NCI-H460 (cell line): ENCODE data around the gene TBCE. TPM values are rescaled to one million over a fixed set of nuclear protein-coding genes. Genes with fewer than 3 reads are reported as not detected.
"Not testable (repeated sequence)": the region's sequence is repeated elsewhere in the genome, so short reads cannot be mapped to it uniquely, and the experiment has no call there.

Source experiments
- DNase-seq: peaks from one replicate; pipeline ENCODE4 v3.0.0-alpha.2; 2016; ENCODE audit warnings: low read depth; ENCODE audit errors: extremely low read depth
- total RNA-seq: library from RNA; depleted of rRNA; stranded (reverse); fragments of >200 nt; shearing (Covaris generic); gene quantifications from 2 replicates; pipeline ENCODE4 v1.2.3, GENCODE V29; 2014

Gene TBCE
- total RNA-seq, 1 experiment from 2014 or later, result 73.3 TPM

DNA sequence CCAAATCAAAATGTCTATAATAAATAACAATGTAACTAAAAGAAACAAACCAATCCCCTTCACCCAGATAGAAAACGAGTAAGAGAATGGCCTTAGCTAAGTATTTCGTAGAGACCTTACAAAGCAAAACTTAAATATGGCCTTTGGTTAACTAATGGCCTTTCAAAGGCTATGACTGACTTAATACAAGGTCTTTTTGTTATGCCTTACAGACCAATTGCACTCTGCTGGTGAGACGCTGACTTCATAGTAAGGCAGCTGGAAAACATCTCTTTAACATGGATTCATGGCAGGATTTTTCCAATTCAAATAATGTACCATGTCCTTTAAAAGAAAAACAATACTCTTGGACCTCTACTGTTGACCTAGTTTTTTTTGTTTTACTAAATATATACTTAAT lies 15.8 kb upstream of the TBCE start:
- no peak for DNase-seq

GRCh38 chr1:235351898-235352297 lies 15.3 kb upstream of the TBCE start:
- no peak for DNase-seq

DNA sequence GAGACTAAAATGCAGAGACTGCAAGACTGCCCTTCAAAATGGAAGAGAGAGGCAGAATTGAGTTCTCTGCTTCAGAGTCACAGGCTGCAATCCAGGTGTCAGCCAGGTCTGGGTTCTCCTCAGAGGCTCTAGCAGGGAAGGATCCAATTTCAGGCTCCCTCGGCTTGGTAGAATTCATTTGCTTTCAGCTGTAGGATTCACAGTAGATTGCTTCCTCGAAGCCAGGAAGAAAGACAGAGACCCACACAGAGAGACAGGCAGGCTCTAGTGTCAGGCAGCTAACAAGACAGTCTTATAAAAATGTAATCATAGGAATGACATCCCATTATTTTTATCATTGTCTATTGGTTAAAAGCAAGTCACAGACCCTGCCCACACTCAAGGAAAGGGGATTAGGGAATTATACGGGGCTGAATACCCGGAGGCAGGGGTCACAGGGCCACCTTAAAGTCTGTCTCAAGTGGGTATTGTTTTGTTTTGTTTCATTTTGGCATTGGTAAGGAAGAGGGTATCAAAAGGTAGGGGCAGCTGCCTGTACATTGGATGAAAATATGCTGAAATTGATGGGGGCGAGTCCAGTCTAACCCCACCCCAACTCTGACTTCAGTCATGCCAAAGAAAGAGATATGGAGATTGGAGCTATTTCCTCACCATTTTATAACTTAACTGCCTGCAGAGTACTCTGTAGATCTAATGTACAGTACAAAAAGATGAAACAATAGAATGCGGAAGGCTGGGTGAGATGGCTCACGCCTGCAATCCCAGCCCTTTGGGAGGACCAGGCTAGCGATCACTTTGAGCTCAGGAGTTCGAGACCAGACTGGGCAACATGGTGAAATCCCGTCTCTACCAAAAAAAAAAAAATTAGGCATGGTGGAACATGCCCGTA lies 9.5 kb upstream of the TBCE start:
- DNase-seq, result no peak

- no peak for DNase-seq
Observed at GRCh38 chr1:235358899-235359298, 8.3 kb upstream of the TBCE start.

DNA sequence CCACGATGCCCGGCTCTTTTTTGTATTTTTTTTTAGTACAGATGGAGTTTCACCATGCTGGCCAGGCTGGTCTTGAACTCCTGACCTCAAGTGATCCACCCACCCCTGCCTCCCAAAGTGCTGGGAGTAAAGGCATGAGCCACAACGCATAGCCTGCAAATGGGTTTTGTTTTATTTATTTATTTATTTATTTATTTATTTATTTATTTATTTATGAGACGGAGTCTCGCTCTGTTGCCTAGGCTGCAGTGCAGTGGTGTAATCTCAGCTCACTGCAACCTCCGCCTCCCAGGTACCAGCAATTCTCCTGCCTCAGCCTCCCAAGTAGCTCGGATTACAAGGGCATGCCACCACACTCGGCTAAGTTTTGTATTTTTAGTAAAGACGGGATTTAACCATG lies 3.0 kb upstream of the TBCE start:
- not testable (repeated sequence) for DNase-seq

DNA sequence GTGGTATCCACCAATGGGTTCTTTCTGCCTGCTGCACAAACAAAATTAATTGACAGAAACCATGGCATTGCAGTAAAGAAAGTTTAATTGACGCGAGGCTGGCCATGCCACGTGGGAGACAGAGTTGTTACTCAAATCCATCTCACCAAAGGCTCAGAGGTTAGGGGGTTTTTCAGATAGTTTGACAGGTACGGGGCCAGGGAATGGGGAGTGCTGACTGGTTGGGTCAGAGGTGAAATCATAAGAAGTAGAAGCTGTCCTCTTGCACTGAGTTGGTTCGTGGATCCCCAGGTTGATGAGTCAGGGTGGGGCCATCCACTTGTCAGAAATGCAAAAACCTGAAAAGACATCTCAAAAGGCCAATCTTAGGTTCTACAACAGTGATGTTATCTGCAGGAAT lies 941 bp upstream of the TBCE start:
- DNase-seq, result no peak

GRCh38 chr1:235368428-235368827 lies 1.2 kb downstream of the TBCE start:
- DNase-seq, result no peak

- DNase-seq, result no peak
Observed at GRCh38 chr1:235369802-235370201, 2.6 kb downstream of the TBCE start.

- no peak for DNase-seq
Observed at GRCh38 chr1:235375919-235376605, 8.8 kb downstream of the TBCE start.

GRCh38 chr1:235378134-235378735 lies 11.0 kb downstream of the TBCE start:
- DNase-seq, result not testable (repeated sequence)

DNA sequence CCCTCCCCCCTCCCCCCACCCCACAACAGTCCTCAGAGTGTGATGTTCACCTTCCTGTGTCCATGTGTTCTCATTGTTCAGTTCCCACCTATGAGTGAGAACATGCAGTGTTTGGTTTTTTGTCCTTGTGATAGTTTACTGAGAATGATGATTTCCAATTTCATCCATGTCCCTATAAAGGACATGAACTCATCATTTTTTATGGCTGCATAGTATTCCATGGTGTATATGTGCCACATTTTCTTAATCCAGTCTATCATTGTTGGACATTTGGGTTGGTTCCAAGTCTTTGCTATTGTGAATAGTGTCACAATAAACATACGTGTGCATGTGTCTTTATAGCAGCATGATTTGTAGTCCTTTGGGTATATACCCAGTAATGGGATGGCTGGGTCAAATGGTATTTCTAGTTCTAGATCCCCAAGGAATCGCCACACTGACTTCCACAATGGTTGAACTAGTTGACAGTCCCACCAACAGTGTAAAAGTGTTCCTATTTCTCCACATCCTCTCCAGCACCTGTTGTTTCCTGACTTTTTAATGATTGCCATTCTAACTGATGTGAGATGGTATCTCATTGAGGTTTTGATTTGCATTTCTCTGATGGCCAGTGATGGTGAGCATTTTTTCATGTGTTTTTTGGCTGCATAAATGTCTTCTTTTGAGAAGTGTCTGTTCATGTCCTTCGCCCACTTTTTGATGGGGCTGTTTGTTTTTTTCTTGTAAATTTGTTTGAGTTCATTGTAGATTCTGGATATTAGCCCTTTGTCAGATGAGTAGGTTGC lies 14.9 kb downstream of the TBCE start:
- DNase-seq, result not testable (repeated sequence)

DNA sequence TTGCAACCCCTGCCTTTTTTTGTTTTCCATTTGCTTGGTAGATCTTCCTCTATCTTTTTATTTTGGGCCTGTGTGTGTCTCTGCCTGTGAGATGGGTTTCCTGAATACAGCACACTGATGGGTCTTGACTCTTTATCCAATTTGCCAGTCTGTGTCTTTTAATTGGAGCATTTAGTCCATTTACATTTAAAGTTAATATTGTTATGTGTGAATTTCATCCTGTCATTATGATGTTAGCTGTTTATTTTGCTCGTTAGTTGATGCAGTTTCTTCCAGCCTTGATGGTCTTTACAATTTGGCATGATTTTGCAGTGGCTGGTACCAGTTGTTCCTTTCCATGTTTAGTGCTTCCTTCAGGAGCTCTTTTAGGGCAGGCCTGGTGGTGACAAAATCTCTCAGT lies 18.4 kb downstream of the TBCE start:
- not testable (repeated sequence) for DNase-seq

GRCh38 chr1:235391874-235392273 lies 24.6 kb downstream of the TBCE start:
- no peak for DNase-seq

DNA sequence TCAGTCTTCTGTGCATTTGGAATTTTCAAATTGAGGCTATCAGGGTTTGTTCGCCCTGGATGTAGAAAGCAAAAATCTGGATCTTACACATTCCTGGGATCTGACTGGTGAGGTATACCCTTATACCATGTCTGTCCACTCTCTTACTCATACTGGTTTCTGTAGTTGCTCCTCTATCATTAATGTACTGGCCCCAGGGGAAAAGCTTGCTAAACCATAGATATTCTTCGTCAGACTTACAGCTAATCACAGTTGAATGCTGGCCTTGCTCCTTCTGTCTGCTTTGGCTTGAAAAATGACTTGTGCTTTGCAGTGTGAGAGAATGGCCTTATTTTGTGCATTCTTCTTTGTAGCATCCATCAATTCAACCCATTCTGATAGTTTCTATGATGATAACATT lies 30.5 kb downstream of the TBCE start:
- DNase-seq, result no peak

GRCh38 chr1:235399661-235400060 lies 32.4 kb downstream of the TBCE start:
- no peak for DNase-seq

- DNase-seq, result no peak
Observed at GRCh38 chr1:235401251-235401650, 34.0 kb downstream of the TBCE start.

- DNase-seq, result peak; percentile 29
Observed at GRCh38 chr1:235402457-235403200, 35.4 kb downstream of the TBCE start.

DNA sequence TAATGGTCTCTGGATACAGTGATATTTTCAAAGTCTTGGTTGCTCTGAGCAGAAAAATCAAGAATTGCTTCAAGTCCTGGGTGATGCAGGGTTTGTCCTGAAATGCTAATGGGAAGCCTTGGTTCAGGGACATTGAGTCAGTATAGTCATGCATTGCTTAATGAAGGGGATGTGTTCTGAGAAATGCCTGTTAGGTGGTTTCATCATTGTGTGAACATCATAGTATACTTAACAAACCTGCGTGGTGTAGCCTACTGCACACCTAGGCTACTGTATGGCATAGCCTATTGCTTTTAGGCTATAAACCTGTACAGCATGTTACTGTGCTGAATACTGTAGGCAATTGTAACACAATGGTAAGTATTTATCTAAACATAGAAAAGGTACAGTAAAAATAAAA lies 36.4 kb downstream of the TBCE start:
- no peak for DNase-seq

- no peak for DNase-seq
Observed at GRCh38 chr1:235404190-235404589, 37.0 kb downstream of the TBCE start.

GRCh38 chr1:235407419-235407818 lies 40.2 kb downstream of the TBCE start:
- no peak for DNase-seq
